ENCODE data around the gene FMN1.

The FMN1 gene

GRCh38 chr15:32944431-32944830 is 250.1 kb downstream of the FMN1 start:
- TF ChIP-seq, protein P1, sequence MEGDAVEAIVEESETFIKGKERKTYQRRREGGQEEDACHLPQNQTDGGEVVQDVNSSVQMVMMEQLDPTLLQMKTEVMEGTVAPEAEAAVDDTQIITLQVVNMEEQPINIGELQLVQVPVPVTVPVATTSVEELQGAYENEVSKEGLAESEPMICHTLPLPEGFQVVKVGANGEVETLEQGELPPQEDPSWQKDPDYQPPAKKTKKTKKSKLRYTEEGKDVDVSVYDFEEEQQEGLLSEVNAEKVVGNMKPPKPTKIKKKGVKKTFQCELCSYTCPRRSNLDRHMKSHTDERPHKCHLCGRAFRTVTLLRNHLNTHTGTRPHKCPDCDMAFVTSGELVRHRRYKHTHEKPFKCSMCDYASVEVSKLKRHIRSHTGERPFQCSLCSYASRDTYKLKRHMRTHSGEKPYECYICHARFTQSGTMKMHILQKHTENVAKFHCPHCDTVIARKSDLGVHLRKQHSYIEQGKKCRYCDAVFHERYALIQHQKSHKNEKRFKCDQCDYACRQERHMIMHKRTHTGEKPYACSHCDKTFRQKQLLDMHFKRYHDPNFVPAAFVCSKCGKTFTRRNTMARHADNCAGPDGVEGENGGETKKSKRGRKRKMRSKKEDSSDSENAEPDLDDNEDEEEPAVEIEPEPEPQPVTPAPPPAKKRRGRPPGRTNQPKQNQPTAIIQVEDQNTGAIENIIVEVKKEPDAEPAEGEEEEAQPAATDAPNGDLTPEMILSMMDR (conservative IDR thresholded peaks at IDR 0.05; ENCODE audit: low read length), result no peak
- no peak overlapping the region for H3K4me3 ChIP-seq (ENCODE audit: low read length)

DNA sequence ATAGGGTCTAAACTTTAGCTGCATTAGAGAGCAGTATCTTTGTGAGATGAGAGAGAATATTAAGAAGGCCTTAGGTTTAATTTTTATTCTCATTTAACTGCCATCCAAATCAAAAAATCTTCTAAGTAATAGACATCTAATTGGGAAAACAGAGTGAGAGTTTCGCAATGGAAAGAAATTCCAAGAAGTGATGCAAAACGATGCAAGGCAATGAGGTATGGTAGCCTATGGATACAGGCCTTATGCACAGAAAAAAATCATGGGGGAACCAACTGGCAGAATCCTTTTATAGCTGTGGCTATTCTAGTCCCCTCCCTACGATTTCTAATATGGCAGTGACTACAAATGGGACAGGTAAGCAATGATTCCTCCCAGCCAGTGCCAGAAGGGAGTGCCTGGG is 250.8 kb downstream of the FMN1 start:
- TF ChIP-seq, protein P1 (conservative IDR thresholded peaks at IDR 0.05; ENCODE audit: low read length), result no peak
- DNase-seq (ENCODE audit: low read depth), result peak; percentile 48
- H3K4me3 ChIP-seq (ENCODE audit: low read length), result no peak overlapping the region

More at GRCh38 chr15:32944431-32944830, 250.1 kb downstream of the FMN1 start:
- DNase-seq (ENCODE audit: low read depth), result no peak

GRCh38 chr15:32942401-32942841 is 252.1 kb downstream of the FMN1 start:
- TF ChIP-seq, protein P1 (conservative IDR thresholded peaks at IDR 0.05; ENCODE audit: low read length), result no peak
- no peak overlapping the region for H3K4me3 ChIP-seq (ENCODE audit: low read length)

GRCh38 chr15:32941823-32942222 is 252.7 kb downstream of the FMN1 start:
- no peak for DNase-seq (ENCODE audit: low read depth)
- TF ChIP-seq, protein P1 (conservative IDR thresholded peaks at IDR 0.05; ENCODE audit: low read length), result no peak
- no peak overlapping the region for H3K4me3 ChIP-seq (ENCODE audit: low read length)

More at GRCh38 chr15:32942401-32942841, 252.1 kb downstream of the FMN1 start:
- peak; percentile 42 for DNase-seq (ENCODE audit: low read depth)

- no peak for DNase-seq (ENCODE audit: low read depth)
- TF ChIP-seq, protein P1 (conservative IDR thresholded peaks at IDR 0.05; ENCODE audit: low read length), result no peak
- H3K4me3 ChIP-seq (ENCODE audit: low read length), result no peak overlapping the region
Observed at GRCh38 chr15:32936976-32937375, 257.5 kb downstream of the FMN1 start.

GRCh38 chr15:32936283-32936918 is 258.1 kb downstream of the FMN1 start:
- peak; percentile 69 for DNase-seq (ENCODE audit: low read depth)
- TF ChIP-seq, protein P1 (conservative IDR thresholded peaks at IDR 0.05; ENCODE audit: low read length), result peak; percentile 53
- H3K4me3 ChIP-seq (ENCODE audit: low read length), result no peak overlapping the region

DNA sequence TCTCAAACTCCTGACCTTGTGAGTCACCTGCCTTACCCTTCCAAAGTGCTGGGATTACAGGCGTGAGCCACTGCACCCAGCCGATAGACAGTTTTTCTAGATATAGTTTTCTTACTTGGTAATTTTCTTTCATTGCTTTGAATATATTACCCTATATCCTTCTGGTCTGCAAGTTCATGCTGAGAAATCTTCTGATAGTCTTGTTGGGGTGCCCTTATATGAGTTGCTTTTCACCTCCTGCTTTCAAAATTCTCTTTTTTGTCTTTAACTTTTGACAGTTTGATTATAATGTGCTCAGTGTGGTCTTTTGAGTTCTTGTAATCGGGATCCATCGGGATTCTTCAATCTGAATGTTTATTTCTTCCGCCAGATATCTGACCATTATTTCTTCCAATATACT is 259.4 kb downstream of the FMN1 start:
- no peak overlapping the region for H3K4me3 ChIP-seq (ENCODE audit: low read length)
- TF ChIP-seq, protein P1 (conservative IDR thresholded peaks at IDR 0.05; ENCODE audit: low read length), result no peak
- no peak for DNase-seq (ENCODE audit: low read depth)
